ENCODE data around the gene ROS1. TPM values are rescaled to one million over a fixed set of nuclear protein-coding genes. Genes with fewer than 3 reads are reported as not detected.

ROS1 gene
- total and polyA plus RNA-seq, 11 donors, result 0.01 to 0.07 (median 0.05) TPM; not detected in 7

DNA sequence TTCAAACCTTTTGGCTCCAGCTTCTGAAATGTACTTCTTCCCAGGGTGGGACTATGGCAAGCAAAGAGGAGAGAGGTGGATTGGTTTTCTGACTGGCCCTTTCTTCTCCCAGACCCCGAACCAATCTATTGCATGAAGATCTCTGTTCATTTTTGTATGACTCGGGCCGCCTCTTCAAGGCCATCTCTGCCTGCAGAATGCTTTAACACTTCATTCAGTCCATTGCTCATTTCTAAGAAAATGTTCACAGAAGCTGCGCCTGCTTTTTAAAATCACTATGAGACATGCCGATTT, 158.7 kb downstream of the ROS1 start:
- TF ChIP-seq POLR2A (IDR thresholded peaks at IDR 0.05), result no peak
- TF ChIP-seq, protein P1, sequence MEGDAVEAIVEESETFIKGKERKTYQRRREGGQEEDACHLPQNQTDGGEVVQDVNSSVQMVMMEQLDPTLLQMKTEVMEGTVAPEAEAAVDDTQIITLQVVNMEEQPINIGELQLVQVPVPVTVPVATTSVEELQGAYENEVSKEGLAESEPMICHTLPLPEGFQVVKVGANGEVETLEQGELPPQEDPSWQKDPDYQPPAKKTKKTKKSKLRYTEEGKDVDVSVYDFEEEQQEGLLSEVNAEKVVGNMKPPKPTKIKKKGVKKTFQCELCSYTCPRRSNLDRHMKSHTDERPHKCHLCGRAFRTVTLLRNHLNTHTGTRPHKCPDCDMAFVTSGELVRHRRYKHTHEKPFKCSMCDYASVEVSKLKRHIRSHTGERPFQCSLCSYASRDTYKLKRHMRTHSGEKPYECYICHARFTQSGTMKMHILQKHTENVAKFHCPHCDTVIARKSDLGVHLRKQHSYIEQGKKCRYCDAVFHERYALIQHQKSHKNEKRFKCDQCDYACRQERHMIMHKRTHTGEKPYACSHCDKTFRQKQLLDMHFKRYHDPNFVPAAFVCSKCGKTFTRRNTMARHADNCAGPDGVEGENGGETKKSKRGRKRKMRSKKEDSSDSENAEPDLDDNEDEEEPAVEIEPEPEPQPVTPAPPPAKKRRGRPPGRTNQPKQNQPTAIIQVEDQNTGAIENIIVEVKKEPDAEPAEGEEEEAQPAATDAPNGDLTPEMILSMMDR (IDR thresholded peaks at IDR 0.05), result no peak
- no peak for DNase-seq
- peaks cover 0 to 36% (median 18%) of the 10 kb centered on the region in 12 donors for H3K4me1 ChIP-seq
- H3K27me3 ChIP-seq, result peaks cover 66 to 100% (median 98%) of the 10 kb centered on the region in 9 donors
- no peak for ATAC-seq
- no peaks in the 10 kb centered on the region for H3K36me3 ChIP-seq
- no peak overlapping the region for H3K27ac ChIP-seq
- no peaks in the 10 kb centered on the region for H3K9me3 ChIP-seq
- peak overlapping the region in 1 of 12 donors; percentile 52 for H3K4me3 ChIP-seq
- WGBS, 4 donors, result 13 to 29% (median 19%) methylated on average over 5 of the region's 5 CpGs
- intact Hi-C loops (cut with DNase I), result no loop called here

DNA sequence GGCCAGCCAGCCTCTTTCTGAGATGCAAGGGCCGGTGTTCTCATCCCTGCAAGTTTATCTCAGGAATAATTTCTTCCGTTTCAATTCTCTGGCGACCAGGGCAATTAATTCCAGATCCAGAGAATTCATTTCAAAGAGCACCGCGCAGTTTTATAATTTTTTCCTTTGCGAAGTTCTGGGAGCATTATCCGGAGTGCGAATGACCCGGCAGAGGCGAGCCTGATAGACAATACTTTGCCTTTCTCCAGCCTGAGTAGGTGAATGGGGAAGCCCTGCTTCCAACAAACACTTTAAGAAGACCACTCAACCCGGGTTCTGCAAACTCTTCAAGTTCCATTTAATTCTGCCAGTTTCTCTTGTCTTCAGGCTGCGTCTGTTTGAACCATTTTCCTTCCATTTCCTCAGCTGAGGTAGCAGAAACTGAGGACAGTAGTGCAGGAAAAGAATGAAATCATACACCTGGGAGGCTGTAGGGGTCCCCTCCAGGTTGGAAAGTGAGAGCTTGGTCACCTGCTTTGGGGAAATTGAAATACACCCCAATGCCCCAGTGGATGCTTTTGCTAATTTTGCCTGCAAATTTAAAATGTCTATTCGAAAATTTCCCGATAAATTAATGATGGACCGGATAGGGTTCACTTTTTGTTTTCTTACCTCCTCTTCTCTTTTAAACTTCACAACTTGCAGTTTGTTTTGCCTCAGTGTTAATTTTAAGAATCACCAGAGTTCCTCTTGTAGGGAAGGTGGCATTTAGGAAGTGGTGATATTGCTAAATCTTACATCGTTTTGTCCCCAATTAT, 159.3 kb downstream of the ROS1 start:
- H3K9me3 ChIP-seq, result no peaks in the 10 kb centered on the region
- 8 to 13% (median 10%) methylated on average over 16 of the region's 16 CpGs for WGBS, 4 donors
- intact Hi-C loops (cut with DNase I), result no loop called here
- no peak for ATAC-seq
- H3K4me3 ChIP-seq, result peak overlapping the region in 11 of 12 donors; percentile 26 to 54 (median 41)
- H3K36me3 ChIP-seq, result no peaks in the 10 kb centered on the region
- DNase-seq, result no peak
- TF ChIP-seq, protein P1 (IDR thresholded peaks at IDR 0.05), result no peak
- no peak for TF ChIP-seq POLR2A (IDR thresholded peaks at IDR 0.05)
- H3K4me1 ChIP-seq, result peaks cover 0 to 36% (median 18%) of the 10 kb centered on the region in 12 donors
- no peak overlapping the region for H3K27ac ChIP-seq
- peaks cover 65 to 100% (median 95%) of the 10 kb centered on the region in 9 donors for H3K27me3 ChIP-seq

DNA sequence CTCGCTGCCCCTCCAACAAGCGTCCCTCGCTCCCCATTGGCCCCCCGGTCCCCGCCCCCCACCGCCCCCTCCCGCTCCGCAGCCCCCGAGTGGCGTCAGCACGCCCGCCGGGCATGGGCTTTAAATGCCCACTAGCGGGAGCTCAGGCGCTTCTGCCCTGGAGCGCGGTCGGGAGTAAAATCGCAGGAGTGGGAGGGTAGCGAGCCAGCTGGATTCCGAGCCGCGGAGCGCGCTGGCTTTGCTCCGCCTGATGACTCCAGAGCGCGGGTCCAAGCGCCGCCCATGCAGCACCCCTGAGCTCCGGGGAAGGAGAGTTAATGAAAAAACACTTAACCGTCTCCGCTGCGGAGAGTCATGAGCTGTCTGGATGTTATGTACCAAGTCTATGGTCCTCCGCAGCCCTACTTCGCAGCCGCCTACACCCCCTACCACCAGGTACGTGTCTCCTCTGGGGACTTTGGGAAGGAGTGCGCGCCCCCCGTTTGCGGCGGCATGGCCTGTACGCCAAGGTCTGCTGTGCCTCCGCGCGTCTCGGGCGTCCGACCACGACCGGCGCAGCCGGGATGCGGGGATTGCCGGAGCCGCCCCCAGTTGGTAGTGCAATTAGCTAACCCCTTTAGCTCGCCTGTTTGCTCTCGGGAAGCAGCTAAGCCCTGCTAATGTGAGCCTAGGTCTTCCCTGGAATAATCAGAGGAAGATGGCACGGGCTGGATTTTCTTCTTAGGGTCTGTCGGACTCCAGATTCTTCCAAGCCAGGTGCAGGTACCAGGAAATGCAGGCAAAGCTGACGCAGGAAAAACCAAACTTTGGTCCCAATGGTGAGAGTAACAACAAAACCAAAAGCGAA, 160.1 kb downstream of the ROS1 start, which contains the start of gene VGLL2:
VGLL2 (plus strand) TSS at position 149 of the 847 bp plus-strand sequence; CDS start at position 355, 206 bp downstream.
- H3K9me3 ChIP-seq, result no peaks in the 10 kb centered on the region
- peak in 4 of 5 donors; percentile 31 to 69 (median 44) for DNase-seq
- no peaks in the 10 kb centered on the region for H3K36me3 ChIP-seq
- no peak for TF ChIP-seq POLR2A (IDR thresholded peaks at IDR 0.05)
- TF ChIP-seq, protein P1 (IDR thresholded peaks at IDR 0.05), result peak in 2 of 12 donors; percentile 16 to 31
- ATAC-seq, result peak in 3 of 4 donors; percentile 81 to 89 (median 82)
- peaks cover 0 to 31% (median 18%) of the 10 kb centered on the region in 12 donors for H3K4me1 ChIP-seq
- peak within 1 kb of the TSS; percentile 16 to 54 (median 41) for H3K4me3 ChIP-seq
- peaks cover 58 to 100% (median 89%) of the 10 kb centered on the region in 9 donors for H3K27me3 ChIP-seq
- H3K27ac ChIP-seq, result peak within 1 kb of the TSS in 1 of 12 donors; percentile 19
- WGBS, 4 donors, result 1 to 3% (median 1%) methylated on average over 27 to 63 of the region's 63 CpGs
- intact Hi-C loops (cut with DNase I), result no loop called here
